ENCODE data around the gene HEY2.
"Not testable (repeated sequence)": the region's sequence is repeated elsewhere in the genome, so short reads cannot be mapped to it uniquely, and the experiment has no call there.

Gene HEY2

GRCh38 chr6:125804264-125804663 lies 54.8 kb downstream of the HEY2 start:
- no peaks in the 10 kb centered on the region for H4K20me1 ChIP-seq (ENCODE audit: control insufficient read depth, insufficient read depth, low read depth, low read length)
- H3K79me2 ChIP-seq (ENCODE audit: control insufficient read depth, low read length) = peaks cover 98% of the 10 kb centered on the region
- H3F3A ChIP-seq (ENCODE audit: control insufficient read depth, insufficient read depth) = peaks cover 7% of the 10 kb centered on the region
- TF ChIP-seq CTCF (IDR thresholded peaks at IDR 0.05; ENCODE audit: low read depth, low read length, poor library complexity, severe bottlenecking) (no peak), EZH2phosphoT487 (IDR thresholded peaks at IDR 0.05; ENCODE audit: borderline replicate concordance, low read length) (no peak)
- H3K9me2 ChIP-seq (replicated peaks; ENCODE audit: control insufficient read depth, low read length) = no peaks in the 10 kb centered on the region
- no peaks in the 10 kb centered on the region for H3K27me3 ChIP-seq (ENCODE audit: control insufficient read depth, low read length)
- peaks cover 80% of the 10 kb centered on the region for H3K36me3 ChIP-seq (ENCODE audit: control insufficient read depth, low read length)
- H3K4me3 ChIP-seq (ENCODE audit: low read length) = no peak overlapping the region
- H3K27ac ChIP-seq (ENCODE audit: low read depth, low read length) = no peak overlapping the region
- peak overlapping the region; percentile 52; the same call in 1 of the 2 replicates for H3K4me2 ChIP-seq (ENCODE audit: low read length)
- H3K4me1 ChIP-seq (ENCODE audit: control insufficient read depth, low read length) = peaks cover 98% of the 10 kb centered on the region
- no peaks in the 10 kb centered on the region for H3K9me3 ChIP-seq (ENCODE audit: control insufficient read depth, insufficient read depth, low read length)

GRCh38 chr6:125804866-125805425 lies 55.5 kb downstream of the HEY2 start:
- H4K20me1 ChIP-seq (ENCODE audit: control insufficient read depth, insufficient read depth, low read depth, low read length); H3K4me2 ChIP-seq (ENCODE audit: low read length); H3K27me3 ChIP-seq (ENCODE audit: control insufficient read depth, low read length); H3K9me3 ChIP-seq (ENCODE audit: control insufficient read depth, insufficient read depth, low read length); H3K27ac ChIP-seq (ENCODE audit: low read depth, low read length); H3K4me3 ChIP-seq (ENCODE audit: low read length); H3K9me2 ChIP-seq (replicated peaks; ENCODE audit: control insufficient read depth, low read length): not testable (repeated sequence)
- Histone ChIP-seq H3K36me3 (ENCODE audit: control insufficient read depth, low read length) (peaks cover 73% of the 10 kb centered on the region), H3K79me2 (ENCODE audit: control insufficient read depth, low read length) (peaks cover 98% of the 10 kb centered on the region), H3F3A (ENCODE audit: control insufficient read depth, insufficient read depth) (peaks cover 14% of the 10 kb centered on the region), H3K4me1 (ENCODE audit: control insufficient read depth, low read length) (peaks cover 98% of the 10 kb centered on the region)

GRCh38 chr6:125806813-125807212 lies 57.4 kb downstream of the HEY2 start:
- TF ChIP-seq EZH2phosphoT487 (IDR thresholded peaks at IDR 0.05; ENCODE audit: borderline replicate concordance, low read length) = no peak
- TF ChIP-seq CTCF (IDR thresholded peaks at IDR 0.05; ENCODE audit: low read depth, low read length, poor library complexity, severe bottlenecking) = no peak
- peaks cover 98% of the 10 kb centered on the region for H3K79me2 ChIP-seq (ENCODE audit: control insufficient read depth, low read length)

GRCh38 chr6:125807293-125807692 lies 57.9 kb downstream of the HEY2 start:
- Histone ChIP-seq H3F3A (ENCODE audit: control insufficient read depth, insufficient read depth) (peaks cover 24% of the 10 kb centered on the region), H3K4me1 (ENCODE audit: control insufficient read depth, low read length) (peaks cover 98% of the 10 kb centered on the region), H3K9me3 (ENCODE audit: control insufficient read depth, insufficient read depth, low read length) (no peaks in the 10 kb centered on the region), H4K20me1 (ENCODE audit: control insufficient read depth, insufficient read depth, low read depth, low read length) (no peaks in the 10 kb centered on the region), H3K27ac (ENCODE audit: low read depth, low read length) (peak overlapping the region; percentile 88), H3K9me2 (replicated peaks; ENCODE audit: control insufficient read depth, low read length) (no peaks in the 10 kb centered on the region), H3K36me3 (ENCODE audit: control insufficient read depth, low read length) (peaks cover 63% of the 10 kb centered on the region), H3K4me3 (ENCODE audit: low read length) (peak overlapping the region; percentile 21), H3K79me2 (ENCODE audit: control insufficient read depth, low read length) (peaks cover 98% of the 10 kb centered on the region), H3K4me2 (ENCODE audit: low read length) (peak overlapping the region; percentile 84), H3K27me3 (ENCODE audit: control insufficient read depth, low read length) (no peaks in the 10 kb centered on the region)
- TF ChIP-seq CTCF (IDR thresholded peaks at IDR 0.05; ENCODE audit: low read depth, low read length, poor library complexity, severe bottlenecking) = no peak

More at GRCh38 chr6:125806813-125807212, 57.4 kb downstream of the HEY2 start:
- Histone ChIP-seq H3K27me3 (ENCODE audit: control insufficient read depth, low read length) (no peaks in the 10 kb centered on the region), H3K9me2 (replicated peaks; ENCODE audit: control insufficient read depth, low read length) (no peaks in the 10 kb centered on the region), H3K9me3 (ENCODE audit: control insufficient read depth, insufficient read depth, low read length) (no peaks in the 10 kb centered on the region), H3K27ac (ENCODE audit: low read depth, low read length) (peak overlapping the region; percentile 88), H3K36me3 (ENCODE audit: control insufficient read depth, low read length) (peaks cover 64% of the 10 kb centered on the region), H3K4me1 (ENCODE audit: control insufficient read depth, low read length) (peaks cover 98% of the 10 kb centered on the region), H3K4me3 (ENCODE audit: low read length) (peak overlapping the region; percentile 21; the same call in 1 of the 2 replicates), H4K20me1 (ENCODE audit: control insufficient read depth, insufficient read depth, low read depth, low read length) (no peaks in the 10 kb centered on the region), H3K4me2 (ENCODE audit: low read length) (peak overlapping the region; percentile 84), H3F3A (ENCODE audit: control insufficient read depth, insufficient read depth) (peaks cover 23% of the 10 kb centered on the region)
